Breast epithelium (tissue), 4 donors: ENCODE results near the gene IL11. TPM values are rescaled to one million over a fixed set of nuclear protein-coding genes. Genes with fewer than 3 reads are reported as not detected.
"Not testable (repeated sequence)": the region's sequence is repeated elsewhere in the genome, so short reads cannot be mapped to it uniquely, and the experiment has no call there.

ENCODE experiments used
- DNase-seq, 2 donors: peaks; one replicate each; pipeline ENCODE4 v3.0.0-alpha.2; 2019; ENCODE audit warnings: low spot score in 2 of 2
- H3K27ac ChIP-seq, 2 donors: fragments of 200-600 bp; sonication (generic) in 1 of 2; one replicate each; pipeline ENCODE4 v1.5.1; 2016 to 2019; ENCODE audit warnings: mild to moderate bottlenecking in 1 of 2
- H3K27me3 ChIP-seq, 2 donors: fragments of 200-600 bp; sonication (generic) in 1 of 2; one replicate each; pipeline versions ENCODE4 v1.5.1 to v1.6.0; 2017 to 2019; ENCODE audit warnings: control low read depth in 1 of 2, mild to moderate bottlenecking in 1 of 2
- H3K36me3 ChIP-seq: fragments of 200-600 bp; one replicate; pipeline ENCODE4 v1.5.1; 2019
- H3K4me1 ChIP-seq, 2 donors: fragments of 200-600 bp; sonication (generic); one replicate each; pipeline ENCODE4 v1.5.1; 2016 to 2019; ENCODE audit warnings: control low read depth in 1 of 2
- H3K4me3 ChIP-seq, 3 donors: fragments of 200-600 bp; sonication (generic); 1 replicate in 2 of 3; 2 replicates in 1 of 3; pipeline ENCODE4 v1.5.1; 2016 to 2019; ENCODE audit warnings: mild to moderate bottlenecking in 3 of 3, moderate library complexity in 2 of 3
- H3K9me3 ChIP-seq, 2 donors: fragments of 200-600 bp; sonication (generic) in 1 of 2; one replicate each; pipeline ENCODE4 v1.5.1; 2016 to 2019; ENCODE audit warnings: control low read depth in 1 of 2
- POLR2A ChIP-seq: fragments of 450-650 bp; IDR thresholded peaks from one replicate; pipeline ENCODE4 v1.6.1; 2016; ENCODE audit warnings: antibody characterized with exemption, mild to moderate bottlenecking, moderate library complexity
- POLR2AphosphoS5 ChIP-seq, 3 donors: sonication (generic); formaldehyde crosslinking; IDR thresholded peaks; one replicate each; pipeline ENCODE4 v1.6.1; 2017; ENCODE audit warnings: antibody characterized with exemption in 3 of 3
- intact Hi-C: fragments of 100-400 bp; cut with DNase I; formaldehyde crosslinking; loops from one replicate; pipeline ENCODE4 v1.15.1; 2023; ENCODE audit warnings: low total_unique reads
- total RNA-seq, 3 donors: library from RNA; depleted of rRNA; stranded (reverse); fragments of >200 nt; gene quantifications; one replicate each; pipeline ENCODE4 v1.1.0, GENCODE V29; 2016
- TF ChIP-seq, protein P1 (sequence below), 3 donors: fragments of 450-650 bp; IDR thresholded peaks; one replicate each; pipeline ENCODE4 v1.5.1; 2016 to 2017; ENCODE audit warnings: antibody characterized with exemption in 3 of 3, mild to moderate bottlenecking in 3 of 3, moderate library complexity in 3 of 3

Gene IL11
- total RNA-seq, 3 donors from 2014 or later: 0.29 to 1.3 TPM; not detected in 1

DNA sequence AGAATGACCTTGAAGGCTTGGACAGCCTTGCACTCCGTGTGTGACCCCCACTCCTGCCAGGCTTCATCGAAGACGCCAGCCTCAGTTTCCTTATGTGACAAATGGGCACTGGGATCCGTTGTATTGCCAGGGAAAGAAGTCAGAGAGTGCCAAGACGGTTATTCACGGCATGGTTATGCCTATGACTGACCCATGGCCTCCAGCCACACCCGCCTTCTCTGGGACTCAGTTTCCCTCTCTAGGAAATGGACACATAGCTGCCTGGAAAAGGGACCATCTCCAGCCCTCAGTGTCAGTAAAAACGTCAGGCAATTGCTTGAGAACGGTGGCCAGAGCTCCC lies 38.2 kb upstream of the IL11 start:
- H3K4me1 ChIP-seq: peaks cover 4 to 10% of the 10 kb centered on the region in 2 donors
- H3K36me3 ChIP-seq: no peaks in the 10 kb centered on the region
- H3K4me3 ChIP-seq: peak overlapping the region; percentile 94 to 95 (median 95)
- no peaks in the 10 kb centered on the region for H3K27me3 ChIP-seq
- H3K27ac ChIP-seq: peak overlapping the region; percentile 93 to 99
- intact Hi-C loops: no loop called here
- TF ChIP-seq POLR2A: no peak
- TF ChIP-seq, protein P1, sequence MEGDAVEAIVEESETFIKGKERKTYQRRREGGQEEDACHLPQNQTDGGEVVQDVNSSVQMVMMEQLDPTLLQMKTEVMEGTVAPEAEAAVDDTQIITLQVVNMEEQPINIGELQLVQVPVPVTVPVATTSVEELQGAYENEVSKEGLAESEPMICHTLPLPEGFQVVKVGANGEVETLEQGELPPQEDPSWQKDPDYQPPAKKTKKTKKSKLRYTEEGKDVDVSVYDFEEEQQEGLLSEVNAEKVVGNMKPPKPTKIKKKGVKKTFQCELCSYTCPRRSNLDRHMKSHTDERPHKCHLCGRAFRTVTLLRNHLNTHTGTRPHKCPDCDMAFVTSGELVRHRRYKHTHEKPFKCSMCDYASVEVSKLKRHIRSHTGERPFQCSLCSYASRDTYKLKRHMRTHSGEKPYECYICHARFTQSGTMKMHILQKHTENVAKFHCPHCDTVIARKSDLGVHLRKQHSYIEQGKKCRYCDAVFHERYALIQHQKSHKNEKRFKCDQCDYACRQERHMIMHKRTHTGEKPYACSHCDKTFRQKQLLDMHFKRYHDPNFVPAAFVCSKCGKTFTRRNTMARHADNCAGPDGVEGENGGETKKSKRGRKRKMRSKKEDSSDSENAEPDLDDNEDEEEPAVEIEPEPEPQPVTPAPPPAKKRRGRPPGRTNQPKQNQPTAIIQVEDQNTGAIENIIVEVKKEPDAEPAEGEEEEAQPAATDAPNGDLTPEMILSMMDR (IDR thresholded peaks at IDR 0.05): peak in 1 of 3 donors; percentile 10
- H3K9me3 ChIP-seq: no peaks in the 10 kb centered on the region
- DNase-seq: peak in 1 of 2 donors; percentile 25

DNA sequence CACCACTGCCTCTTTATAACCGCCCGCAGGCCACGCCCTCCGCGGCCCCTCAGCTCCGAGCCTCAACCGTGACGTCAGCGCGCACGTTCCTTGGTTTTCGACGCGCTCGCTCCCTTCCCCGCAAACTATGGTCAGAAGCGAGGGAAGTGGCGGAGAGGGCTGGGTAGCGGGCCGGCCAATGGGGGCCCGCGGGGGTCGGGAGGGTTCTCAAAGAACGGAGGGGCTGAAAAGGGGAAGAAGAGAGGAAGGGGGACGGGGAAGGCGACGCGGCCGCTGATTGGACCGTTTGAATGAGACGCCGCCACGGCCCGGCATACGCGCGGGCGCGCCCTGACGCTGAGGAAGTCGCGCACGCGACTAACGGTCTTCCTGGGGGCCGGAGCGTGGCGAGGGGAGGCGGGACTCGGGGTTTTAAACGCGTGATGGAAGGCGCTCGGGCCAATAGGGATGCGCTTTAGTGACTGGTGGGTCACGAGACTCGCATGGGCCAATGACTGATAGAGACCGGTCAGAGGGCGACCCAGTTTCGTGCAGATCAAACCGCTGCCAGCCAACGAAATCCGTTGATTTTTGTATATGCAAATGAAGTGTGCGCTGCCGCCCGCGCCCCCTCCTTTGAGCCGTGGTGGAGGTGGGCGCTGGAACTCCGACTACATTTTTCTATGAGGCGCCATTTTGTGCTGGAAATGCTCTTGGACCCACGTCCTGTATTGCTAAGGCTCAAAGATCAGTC lies 37.7 kb upstream of the IL11 start:
- intact Hi-C loops: no loop called here

DNA sequence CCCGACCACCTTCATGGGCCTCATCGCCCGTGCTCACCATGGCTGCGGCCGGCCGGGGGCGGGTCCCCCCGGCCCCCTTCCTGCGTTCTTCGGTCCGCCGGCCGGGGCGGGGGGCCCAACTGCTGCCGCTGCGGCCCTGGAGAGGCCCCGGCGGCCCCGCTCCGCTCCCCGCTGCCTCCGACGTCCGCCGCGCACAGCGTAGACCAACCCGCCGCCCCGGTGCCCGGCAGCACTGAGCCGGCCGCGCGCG lies 37.2 kb upstream of the IL11 start, which contains the start of gene UBE2S:
Gene UBE2S, minus strand, starts transcription at position 239 of the 250 bp plus-strand sequence. Its CDS starts 199 bp downstream, at position 40.
- H3K4me1 ChIP-seq, H3K27me3 ChIP-seq, H3K9me3 ChIP-seq, H3K36me3 ChIP-seq, DNase-seq, intact Hi-C loops: not testable (repeated sequence)
- peak in 2 of 3 donors; percentile 95 to 98 for TF ChIP-seq POLR2AphosphoS5 (IDR thresholded peaks at IDR 0.05)
- H3K27ac ChIP-seq: peak within 1 kb of the TSS; percentile 93 to 99
- H3K4me3 ChIP-seq: peak within 1 kb of the TSS; percentile 94 to 95 (median 95)

More for the DNA sequence above, 37.7 kb upstream of the IL11 start:
- Histone ChIP-seq H3K27ac (peak overlapping the region; percentile 93 to 99), H3K4me1 (peaks cover 4 to 10% of the 10 kb centered on the region in 2 donors), H3K4me3 (peak overlapping the region; percentile 94 to 95 (median 95)), H3K27me3 (no peaks in the 10 kb centered on the region), H3K36me3 (no peaks in the 10 kb centered on the region), H3K9me3 (no peaks in the 10 kb centered on the region)
- peak; percentile 98 for DNase-seq
- TF ChIP-seq, protein P1 (IDR thresholded peaks at IDR 0.05): no peak
- peak; percentile 59 to 93 (median 65) for TF ChIP-seq POLR2AphosphoS5 (IDR thresholded peaks at IDR 0.05)
- peak; percentile 34 for TF ChIP-seq POLR2A

DNA sequence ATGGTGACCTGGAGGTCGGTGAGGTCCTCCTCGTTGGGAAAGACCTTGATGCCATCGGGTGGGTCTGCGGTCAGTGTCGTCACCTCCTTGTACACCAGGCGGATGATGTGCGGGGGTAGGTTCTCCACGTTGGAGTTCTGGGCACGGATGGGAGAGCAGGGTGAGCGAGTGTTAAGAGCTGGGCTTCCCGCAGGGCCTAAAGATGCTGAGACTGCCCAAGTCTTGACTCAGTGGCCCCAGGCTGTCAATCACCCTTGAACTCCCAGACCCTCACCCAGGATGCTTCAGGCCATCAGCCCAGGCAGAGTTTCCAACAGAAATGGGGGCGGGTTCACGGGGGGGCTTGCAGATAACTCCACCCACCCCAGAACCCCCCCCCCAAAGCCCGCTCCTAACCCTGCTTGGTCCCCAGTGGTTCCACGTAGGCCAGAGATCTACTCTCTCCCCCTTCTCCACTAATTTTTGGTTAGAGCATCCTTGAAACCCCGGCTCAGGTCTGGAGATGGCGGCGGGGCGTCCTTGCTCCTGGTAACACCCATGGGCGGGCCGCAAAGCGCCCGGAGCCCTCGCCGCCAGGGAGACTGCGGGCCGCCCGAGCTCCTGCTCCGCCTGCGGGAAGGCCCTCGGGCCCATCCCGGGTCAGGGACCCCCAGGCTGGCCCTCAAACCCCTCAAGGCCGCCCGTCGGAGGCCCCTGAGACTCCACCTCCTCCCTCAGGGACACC lies 36.7 kb upstream of the IL11 start:
- Histone ChIP-seq H3K27me3 (no peaks in the 10 kb centered on the region), H3K4me3 (peak overlapping the region; percentile 94 to 95 (median 95)), H3K9me3 (no peaks in the 10 kb centered on the region), H3K27ac (peak overlapping the region; percentile 93 to 99), H3K36me3 (no peaks in the 10 kb centered on the region), H3K4me1 (peaks cover 4 to 10% of the 10 kb centered on the region in 2 donors)
- no peak for DNase-seq
- intact Hi-C loops: no loop called here
- TF ChIP-seq, protein P1 (IDR thresholded peaks at IDR 0.05): no peak
- TF ChIP-seq POLR2A: no peak
- no peak for TF ChIP-seq POLR2AphosphoS5 (IDR thresholded peaks at IDR 0.05)

DNA sequence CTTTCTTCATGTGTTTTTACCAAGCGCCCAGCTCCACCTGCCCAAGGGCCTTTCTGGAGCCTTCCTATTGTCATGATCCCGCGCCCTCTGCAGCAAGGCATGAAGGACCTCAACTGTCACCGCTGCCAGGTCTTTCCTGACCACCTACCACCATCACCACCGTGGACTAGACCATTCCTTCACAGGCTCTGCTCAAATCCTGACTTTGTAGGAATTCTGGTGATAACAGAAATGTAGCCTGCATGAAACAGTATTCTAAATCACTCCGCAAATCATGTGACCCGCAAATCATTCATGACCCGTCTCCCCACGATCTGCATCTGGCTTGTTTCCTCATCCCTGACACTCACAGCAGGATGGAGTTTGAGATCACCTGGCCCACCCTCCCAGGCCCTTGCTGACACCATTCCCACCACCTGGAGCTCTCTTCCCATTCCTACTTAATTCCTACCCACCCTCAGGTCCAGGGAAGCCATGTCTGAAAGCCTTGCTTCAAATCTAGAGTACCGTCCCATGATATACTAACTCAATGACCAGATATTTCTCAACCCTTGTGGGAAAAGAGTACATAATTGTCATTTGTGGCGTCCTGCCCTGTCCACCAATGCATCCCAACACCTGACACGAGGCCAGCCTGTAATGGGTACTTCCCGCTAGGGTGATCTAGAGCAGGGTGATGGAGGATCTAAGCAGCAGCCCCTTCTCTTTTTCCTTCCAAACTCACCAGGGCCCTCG lies 36.0 kb upstream of the IL11 start:
- intact Hi-C loops: no loop called here
- TF ChIP-seq POLR2A (no peak), POLR2AphosphoS5 (IDR thresholded peaks at IDR 0.05) (no peak)
- TF ChIP-seq, protein P1 (IDR thresholded peaks at IDR 0.05): no peak
- Histone ChIP-seq H3K4me3 (peak overlapping the region; percentile 94 to 95 (median 95)), H3K27ac (peak overlapping the region in 1 of 2 donors; percentile 93), H3K27me3 (no peaks in the 10 kb centered on the region), H3K4me1 (peaks cover 4 to 10% of the 10 kb centered on the region in 2 donors), H3K36me3 (no peaks in the 10 kb centered on the region), H3K9me3 (no peaks in the 10 kb centered on the region)
- DNase-seq: no peak
